GM23248 (cell line): Measurements from ENCODE around the gene RTN4IP1.

Source experiments
- EZH2 ChIP-seq: fragments of 200-600 bp; sonication (generic); IDR thresholded peaks from 2 replicates; pipeline ENCODE4 v1.6.1; 2018; ENCODE audit warnings: antibody characterized with exemption, mild to moderate bottlenecking; ENCODE audit not compliant: insufficient read depth, poor library complexity, severe bottlenecking
- EZH2phosphoT487 ChIP-seq: fragments of 200-600 bp; sonication (generic); IDR thresholded peaks from 2 replicates; pipeline ENCODE4 v1.6.1; 2018; ENCODE audit warnings: antibody characterized with exemption, moderate library complexity, mild to moderate bottlenecking, low read depth; ENCODE audit not compliant: insufficient read depth

GRCh38 chr6:106546261-106546690, 83.0 kb downstream of the RTN4IP1 start:
- TF ChIP-seq EZH2phosphoT487 (no peak), EZH2 (no peak)
